T-helper 1 cell (primary cell): Measurements from ENCODE around the gene OTUD5.
A peak's percentile ranks its signal among the peaks of the same experiment; 100 is the strongest.

Source experiments
- DNase-seq, 5 donors: peaks; one replicate each; pipeline ENCODE4 v3.0.0-alpha.2; 2012 to 2020

OTUD5 gene

DNA sequence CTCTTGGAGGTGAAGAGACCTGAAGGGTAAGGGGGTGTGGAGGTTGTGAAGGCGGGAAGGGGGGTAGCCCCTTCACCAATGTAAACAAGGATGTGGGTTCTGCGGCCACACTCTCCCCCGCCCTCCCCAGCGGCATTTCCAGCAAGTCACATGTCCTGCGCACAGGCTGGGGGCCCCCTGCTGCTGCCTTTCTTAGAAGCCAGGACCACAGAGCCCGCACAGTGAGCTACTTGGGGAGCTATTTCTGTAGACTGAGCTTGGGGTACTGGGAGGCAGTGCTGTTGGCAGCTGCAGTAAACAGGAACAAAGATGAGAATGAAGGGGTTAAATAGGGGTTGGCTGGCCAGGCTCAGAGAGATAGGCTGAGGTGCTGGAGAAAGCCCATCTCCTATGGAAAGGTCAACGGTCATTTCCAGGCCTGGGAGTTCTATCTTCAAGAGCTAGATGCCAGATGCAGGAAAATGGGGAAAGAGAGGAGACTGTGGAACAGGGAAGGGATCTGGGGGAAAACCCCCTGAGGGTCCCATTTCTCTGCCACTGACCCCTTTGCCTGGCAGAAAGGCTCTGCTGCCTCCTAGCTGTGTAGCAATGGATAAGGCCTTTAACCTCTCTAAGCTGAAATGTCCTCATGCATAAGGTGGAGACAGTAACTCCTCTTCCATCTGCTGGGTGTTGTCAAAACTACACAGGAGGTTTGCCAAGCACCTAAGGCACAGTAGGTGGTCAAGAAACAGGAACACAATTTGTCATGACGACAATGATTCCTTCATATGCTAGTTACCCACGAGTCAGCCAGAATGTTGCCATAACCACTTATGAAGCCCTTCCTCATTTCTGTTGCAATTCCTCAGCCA is 20.1 kb downstream of the OTUD5 start:
- DNase-seq: peak; percentile 65 to 98 (median 76)

DNA sequence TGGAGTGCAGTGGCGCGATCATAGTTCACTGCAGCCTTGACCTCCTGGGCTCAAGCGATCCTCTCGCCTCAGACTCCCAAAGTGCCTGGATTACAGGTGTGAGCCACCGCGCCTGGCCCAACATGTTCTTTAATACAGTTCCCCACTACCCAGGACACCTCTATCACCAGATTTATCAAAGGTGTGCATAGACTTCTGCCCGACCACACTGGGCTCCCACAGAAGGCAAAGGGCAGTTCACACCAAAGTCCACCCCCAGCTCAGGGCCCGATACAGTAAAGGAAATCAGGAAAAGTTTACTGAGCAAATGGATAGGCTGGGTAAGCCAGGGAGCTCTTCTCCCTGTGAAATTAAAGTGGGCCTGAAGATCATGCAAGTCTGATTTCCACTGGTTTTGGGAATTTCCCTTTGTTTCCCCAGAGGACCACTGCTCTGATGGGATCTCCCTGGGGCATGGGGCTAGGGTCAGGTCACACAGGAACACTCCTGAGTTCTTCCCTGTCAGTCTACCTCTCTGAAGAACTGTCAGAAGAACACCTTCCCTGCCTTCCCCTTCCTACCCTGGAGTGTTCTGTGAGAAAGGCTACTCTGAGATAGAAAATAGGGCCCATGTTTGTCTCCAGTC is 20.9 kb downstream of the OTUD5 start:
- no peak for DNase-seq

DNA sequence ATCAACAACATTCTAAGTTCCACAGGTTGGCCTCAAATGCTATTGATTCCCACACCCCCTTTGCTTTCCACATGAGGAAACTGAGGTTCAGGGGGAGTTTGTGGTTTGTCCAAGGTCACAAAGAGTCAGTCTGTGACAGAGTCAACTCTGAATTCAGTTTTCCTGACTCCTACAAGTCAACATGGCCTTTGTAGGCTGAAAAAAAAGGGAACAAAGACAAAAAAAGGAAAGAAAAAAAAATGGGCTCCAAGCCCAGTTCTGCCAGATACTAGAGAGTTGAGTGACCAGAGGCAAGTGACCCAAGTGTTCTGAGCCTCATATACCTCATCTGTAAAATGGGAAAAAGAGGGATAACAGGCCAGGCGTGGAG is 22.1 kb downstream of the OTUD5 start:
- no peak for DNase-seq

DNA sequence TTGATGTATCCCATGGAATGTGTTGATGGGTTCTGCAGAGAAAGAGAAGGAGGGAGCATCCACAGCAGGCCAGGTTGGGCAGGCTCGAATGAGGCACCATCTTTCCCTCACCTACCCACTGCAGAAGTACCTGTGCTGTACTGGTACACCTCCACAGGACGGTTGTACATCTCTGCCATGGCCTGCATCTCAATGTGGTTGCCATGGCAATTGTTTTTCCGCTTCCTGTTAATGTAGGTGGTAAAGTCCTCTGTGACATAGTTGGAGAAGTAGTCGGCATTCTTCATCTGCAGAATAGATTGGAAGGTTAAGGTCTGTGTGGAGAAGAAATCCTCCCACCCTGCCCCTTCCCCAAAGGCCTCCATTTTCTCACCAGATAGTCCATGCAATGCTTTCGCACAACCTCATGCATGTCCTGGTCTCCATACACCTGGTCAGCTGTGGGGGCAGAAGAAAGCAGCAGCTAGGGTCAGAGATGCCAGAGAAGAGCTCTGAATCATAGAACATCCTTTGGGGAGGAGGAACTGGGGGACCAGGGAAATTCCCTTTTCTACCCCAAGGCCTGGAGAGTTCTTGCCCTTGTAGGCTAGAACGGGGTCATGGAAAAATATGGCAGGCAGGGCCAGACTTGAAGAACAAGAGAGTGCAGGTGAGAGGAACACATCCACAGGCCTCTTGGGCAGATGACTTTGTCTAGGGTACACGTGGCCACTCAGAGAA is 22.7 kb downstream of the OTUD5 start:
- DNase-seq: peak in 3 of 5 donors; percentile 23 to 64 (median 46)

DNA sequence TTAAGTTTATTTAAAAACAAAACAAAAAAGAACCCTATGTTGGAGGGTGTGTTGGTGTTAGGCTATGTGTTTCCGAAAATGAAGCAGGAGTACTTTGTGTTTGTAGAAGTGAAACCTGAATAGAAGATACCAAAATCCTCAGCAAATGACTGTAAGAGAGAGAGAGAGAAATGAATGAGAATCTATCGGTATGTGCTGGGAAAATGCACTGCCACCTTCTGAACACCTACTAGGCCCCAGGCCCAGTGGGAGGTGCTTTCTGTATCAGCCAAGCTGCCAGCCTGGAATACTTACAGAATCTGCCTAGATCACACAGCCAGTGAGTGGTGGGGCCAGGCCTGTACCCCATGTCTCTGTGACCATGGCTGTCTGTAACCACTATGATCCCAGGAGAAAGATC is 23.6 kb downstream of the OTUD5 start:
- DNase-seq: peak in 1 of 5 donors; percentile 46

DNA sequence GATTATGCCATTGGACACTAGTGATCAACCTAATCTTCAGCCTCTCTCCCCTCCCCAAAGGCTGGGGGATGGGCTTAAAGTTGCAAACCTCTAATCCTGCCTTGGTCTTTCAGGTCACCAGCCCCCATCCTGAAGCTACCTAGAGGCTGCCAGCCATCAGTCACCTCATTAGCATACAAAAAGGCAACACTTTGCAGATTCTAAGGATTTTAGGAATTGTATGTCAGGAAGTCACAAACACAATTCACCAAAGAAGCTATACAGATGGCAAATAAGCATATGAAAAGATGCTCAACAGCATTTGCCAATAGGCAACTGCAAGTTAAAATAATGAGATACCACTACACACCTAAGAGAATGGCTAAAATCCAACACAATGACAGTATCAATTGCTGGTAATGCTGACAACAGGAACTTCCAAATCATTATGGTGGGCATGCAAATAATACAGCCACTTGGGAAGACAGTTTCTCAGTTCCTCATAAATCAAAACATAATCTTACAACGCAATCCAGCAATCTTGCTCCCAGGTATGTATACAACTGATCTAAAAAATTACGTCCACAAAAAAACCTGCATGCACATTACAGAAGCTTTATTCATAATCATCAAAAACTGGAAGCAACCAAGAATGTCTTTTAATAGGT is 29.5 kb downstream of the OTUD5 start:
- no peak for DNase-seq

DNA sequence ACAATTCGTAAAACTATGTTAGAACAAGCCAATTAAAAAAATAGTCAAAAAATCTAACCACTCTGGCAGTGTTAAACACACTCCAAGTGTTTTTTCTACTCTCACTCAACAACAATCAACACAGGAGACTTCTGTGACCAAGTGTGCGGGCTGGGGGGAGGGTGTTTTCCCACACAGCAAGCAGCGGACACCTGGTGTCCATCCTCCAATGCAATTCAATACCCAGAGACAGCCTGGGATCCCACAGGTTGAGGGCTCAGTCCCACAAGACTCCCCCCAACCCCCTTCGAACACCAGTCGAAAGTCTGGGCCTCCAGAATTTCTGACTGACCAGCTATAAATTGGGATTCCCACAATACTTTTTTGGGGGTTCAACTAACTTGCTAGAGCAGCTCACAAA is 30.3 kb downstream of the OTUD5 start:
- DNase-seq: no peak

DNA sequence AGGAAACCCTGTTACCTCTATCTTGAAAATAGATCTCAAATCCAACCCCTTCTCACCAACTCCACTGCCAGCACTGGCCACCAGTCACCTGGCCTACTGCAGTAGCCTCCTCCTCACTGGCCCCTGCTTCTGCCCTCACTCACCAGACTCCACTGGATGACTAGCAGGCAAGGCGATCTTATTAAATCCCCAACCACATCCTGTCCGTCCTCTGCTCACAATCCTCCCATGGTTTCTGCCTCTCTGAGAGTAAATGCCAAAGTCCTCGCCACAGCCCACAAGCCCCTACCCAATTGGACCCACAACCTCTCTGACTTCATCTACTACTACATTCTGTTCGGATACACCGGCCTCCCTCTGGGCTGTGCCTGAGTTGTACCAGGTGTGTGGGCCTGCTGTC is 33.1 kb downstream of the OTUD5 start:
- no peak for DNase-seq

DNA sequence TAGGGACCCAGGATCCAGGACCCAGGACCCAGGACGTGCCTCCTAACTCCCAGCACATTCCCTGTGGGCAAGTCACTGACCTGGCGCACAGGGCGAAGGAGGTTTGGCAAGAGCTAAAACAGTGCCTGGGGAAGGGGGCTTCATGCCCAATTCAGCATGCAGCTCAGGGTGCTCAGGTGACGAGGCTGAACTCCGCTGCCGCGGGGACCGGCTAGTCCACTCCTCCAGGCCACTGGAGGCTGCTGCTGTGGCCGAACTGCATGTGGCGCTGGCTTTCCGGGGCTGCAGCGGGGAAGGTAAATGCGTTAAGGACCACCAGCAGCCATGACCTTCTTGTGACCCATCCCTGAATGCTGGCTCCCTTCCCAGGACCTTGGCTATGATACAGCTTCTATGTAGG is 33.6 kb downstream of the OTUD5 start:
- DNase-seq: no peak

DNA sequence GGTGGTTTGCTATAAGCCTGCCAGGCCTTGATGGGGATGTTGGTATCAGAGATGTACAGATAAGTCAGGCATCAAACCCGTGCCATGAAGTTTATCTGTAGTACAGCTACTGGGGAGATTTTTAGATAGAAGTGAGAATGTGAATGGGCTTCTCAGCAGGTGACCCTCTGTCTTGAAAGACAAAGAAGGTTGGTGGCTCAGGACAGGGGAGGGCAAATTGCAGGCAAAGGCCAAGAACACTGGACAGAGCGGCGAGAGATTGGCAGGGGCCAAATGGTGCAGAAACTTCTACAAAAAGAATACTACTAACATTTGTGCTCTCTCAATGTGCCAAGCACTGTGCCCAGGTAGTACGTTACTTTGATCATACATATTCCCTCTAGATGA is 36.7 kb downstream of the OTUD5 start:
- DNase-seq: no peak

DNA sequence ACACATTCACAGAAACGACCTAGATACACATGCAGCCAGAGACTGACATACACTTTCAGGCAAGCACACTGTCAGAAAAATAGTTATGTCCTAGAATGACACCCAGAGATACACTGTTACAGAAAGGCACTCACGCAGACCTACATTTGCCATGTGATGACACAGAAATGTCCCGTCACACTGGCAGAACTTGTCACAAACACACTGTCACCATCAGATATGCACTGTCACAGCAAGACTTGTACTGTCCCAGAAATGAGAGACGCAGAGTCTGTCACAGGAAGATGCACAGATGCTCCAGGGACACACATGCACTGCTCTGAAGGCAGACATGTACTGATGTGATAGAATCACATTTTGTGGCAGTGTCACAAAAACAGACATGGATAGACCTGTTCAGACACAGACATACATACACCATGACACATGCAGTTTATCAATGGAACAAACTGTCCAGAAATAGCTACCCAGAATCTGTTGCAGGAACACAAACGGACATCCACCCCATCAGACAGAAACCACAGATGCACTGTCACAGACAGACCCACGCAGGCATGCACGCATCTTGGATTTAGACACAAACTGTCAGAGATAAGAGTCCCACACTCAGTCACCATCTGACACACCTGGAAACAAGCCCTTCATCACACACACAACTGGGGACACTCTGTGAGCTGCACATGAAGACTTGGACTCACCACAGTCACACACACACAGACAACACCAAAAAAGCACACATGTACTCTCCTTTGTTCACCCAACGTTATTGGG is 37.3 kb downstream of the OTUD5 start:
- peak in 2 of 5 donors; percentile 19 to 72 for DNase-seq

DNA sequence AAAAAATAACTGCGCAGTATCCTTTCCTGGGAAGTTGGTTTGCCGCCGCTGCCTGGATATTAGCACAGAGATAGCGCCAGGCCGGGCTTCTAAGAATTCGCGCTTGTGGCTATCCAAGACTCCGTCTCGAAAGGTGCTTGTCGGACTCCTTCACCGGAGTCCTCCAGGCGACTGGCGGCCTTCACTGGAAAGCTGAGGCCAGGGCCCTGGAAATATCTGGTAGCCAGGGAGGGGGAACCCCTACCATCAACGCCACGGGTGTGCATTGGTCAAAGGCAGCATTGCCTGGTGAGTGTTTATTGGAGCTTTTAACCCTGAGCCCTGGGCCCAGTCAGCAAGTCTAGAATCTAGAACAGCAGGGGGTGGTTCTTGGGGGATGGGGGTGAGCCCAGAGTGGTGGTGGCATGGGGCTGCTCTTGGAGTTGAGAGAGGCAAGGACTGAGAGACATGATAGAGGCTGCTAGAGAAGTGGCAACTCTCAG is 38.0 kb downstream of the OTUD5 start:
- DNase-seq: peak in 2 of 5 donors; percentile 22 to 63

DNA sequence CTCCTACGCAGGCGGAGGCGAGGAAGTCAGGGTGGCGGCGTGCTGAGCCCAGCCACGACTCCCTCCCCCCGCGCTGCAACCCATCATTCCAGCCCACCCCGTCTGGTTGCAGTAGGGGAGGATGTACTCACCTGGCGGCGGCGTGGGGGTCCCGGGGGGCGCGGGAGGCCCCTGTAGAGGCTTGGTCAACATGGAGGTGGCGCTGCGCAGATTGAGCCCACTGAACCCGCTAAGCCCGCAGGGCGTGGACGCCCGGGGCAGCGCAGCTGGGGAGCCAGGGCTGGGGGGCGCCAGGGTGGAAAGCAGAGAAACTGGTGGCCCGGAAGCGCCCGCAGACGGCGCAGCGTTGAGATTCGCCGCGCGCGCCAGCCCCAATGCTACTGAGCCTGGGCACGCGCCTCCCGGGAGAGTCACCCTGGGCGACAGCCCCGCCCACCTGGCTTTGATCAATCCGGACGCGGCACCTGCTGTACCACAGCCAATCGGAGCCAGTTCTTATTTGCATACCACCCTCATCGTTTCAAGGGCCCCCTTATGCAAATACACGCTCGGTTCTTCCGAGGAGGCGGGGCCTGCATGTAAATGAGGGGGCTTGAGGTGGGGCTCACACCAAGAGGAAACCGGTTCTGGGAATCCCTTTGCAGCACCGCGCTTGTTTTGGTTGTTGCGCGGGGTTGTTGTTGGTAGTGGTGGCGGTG is 38.6 kb downstream of the OTUD5 start, which contains the start of gene PIM2:
Gene PIM2, minus strand, starts transcription at position 382 of the 698 bp plus-strand sequence. Its CDS starts 190 bp downstream, at position 192.
- DNase-seq: peak; percentile 81 to 97 (median 88)

DNA sequence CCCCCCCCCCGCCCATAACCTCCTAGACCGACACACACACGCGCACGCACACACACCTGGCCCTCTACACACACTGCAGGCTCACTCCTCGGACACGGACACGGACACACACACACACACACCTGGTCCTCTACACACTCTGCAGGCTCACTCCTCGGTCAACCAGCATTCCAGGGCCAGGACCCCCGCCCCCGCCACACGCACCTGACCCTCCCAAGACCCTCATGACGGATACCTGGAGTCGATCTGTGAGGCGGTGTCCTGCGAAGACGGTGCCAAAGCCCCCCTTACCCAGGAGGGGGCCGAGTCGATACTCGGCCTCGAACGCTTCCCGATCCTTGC is 39.1 kb downstream of the OTUD5 start:
- DNase-seq: no peak

DNA sequence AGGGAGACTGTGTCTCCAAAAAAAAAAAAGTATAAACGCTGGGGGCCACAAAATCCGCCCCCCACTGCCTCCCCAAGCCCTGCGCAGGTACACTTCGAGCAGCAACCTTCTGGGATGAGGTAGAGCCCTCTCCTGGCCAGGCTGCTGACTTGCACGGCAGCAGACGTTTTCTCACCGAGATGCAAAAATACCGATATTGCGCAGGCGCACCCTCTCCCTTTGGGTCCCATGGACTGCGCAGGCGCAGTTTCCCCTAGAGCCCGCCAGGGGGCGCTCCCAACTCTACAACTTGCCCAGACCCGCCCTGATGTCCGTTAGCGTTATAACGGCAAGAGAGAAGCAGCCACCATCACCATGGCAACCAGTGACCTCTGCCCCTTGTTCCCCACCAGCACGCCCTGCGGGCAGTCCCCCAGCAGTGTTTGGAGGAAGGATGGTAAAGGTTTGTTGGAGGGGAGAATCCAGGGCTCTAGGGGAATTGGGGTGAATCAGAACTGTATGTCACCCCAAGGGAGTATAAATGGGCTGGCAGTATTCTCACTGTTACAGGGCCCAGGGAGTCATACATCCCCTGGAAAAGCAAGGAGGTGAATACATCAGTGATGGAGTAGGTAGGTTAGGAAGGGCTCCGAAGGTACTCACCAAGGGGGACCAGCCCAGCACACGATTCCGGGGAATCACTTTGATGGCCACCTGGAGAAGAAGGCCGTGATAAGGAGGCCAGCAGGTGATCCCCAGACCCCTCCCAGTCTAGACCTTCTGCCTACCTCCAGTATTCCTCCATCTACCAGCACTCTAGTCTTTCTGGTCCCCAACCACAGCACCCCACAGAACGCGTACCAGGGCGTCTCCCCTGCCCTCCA is 40.0 kb downstream of the OTUD5 start:
- DNase-seq: peak; percentile 68 to 93 (median 80)

DNA sequence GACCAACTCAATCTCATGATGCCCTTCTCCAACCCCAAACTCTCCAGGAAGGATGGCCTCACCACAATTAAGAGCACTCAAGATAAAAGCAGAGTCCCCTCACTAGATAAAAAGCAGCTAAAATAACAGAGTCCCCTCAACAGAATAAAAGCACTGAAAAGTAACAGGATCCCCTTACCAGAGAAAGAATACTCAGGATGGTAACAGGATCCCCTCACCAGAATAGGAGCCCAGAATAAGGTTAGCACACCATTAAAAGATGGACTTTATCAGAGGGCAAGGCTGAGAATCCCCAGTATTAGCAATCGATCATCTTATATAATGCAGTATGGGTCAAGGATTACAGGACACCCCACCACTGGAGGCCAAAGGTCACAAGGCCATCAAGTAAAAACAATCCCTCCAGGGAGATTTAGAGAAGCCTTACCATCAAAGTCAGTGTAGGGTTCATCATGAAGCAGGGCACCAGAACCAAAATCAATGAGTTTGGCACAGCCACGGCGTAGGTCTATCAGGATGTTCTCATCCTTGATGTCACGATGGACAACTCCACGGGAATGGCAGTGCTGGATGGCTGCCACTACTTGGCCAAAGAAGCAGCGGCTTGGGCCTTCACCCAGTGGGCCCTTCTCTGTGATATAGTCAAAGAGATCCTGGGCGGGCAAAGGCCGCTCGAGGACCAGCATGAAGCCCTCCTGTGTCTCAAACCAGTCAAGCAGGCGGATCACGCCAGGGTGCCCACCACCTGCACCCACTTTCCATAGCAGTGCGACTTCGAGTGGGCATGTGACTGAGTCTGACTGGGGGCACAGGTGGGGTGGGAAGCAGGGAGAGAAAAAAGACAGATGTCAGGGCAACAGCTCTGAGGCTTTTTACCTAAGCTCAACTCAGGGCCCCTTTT is 42.6 kb downstream of the OTUD5 start:
- DNase-seq: no peak

DNA sequence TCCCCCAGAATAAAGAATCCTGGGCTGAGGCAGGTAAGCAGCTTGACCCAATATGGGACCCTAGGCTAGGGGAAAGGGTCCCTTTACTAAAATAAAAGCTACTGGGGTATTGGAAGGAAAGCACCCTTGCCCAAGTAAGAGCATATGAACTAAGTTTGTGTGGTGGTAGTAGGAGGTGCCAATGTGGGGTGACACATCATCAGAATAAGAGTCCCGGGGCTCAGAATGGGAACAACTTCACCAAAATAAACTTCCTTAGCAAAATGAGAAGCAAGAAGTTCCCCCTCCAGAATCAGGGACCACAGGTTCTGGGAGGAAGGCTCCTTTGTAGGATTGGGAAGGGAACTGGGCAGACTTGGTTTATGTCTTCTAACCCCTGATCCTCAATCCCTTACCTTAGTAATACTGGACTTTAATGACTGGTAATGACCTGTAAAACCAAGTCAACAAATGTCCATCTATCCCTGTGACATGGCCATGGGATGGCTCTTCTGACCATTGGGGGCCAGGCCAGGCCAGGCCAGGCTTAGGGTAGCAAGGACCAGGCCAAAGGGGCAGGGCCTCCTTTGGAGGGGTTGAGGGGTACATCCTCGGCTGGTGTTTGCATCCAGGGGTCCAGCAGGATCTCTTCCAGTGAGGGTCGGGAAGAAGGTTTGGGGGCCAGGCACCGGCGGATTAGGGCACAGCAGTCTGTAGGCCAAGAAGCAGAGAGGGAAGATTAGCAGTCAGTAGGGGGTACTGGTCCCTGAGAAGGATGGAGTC is 43.6 kb downstream of the OTUD5 start:
- DNase-seq: no peak

DNA sequence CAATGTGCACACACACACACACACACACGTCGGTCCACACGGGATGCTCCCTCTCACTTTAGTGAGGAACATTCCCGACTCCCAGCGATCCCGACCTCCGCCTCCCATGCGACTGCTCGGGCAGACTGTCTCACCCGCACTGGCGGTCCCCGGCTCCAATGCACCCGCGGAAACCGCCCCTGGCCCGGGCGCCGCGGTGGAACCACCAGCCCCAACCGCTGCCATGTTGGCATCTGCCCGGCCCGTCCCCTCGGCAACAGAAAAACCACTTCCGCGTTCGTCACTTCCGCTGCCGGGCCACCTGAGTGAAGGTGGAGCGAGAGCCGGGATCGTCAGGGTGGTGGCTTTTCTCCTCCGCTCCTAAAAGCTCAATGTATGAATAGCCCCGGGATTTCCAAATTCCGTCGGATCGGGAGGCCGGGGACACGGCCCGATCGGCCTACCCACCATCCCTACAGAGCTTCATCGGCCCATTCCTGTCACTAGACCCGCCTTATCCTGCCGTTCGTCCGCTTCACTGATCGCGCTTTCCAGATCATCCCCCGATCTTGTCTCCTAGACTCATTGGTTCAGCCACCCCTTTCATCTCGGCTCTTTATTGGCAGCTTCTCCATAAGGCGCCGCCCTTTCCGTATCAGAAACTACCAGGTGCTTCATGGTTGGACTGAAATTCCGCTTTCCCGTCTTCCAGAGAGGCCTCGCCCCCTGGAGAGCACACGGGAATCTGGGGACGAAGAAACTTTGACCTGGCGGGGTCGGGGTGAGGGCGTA is 45.8 kb downstream of the OTUD5 start, which contains the start of gene SLC35A2:
Gene SLC35A2, minus strand, starts transcription at position 235 of the 771 bp plus-strand sequence. Its CDS starts 10 bp downstream, at position 225.
- DNase-seq: peak; percentile 71 to 88 (median 82)
